ENCODE data around the gene RHOV.

RHOV gene

GRCh38 chr15:40843885-40844695 is 29.9 kb downstream of the RHOV start, which contains the start of gene SPINT1:
SPINT1 (plus strand) TSS chr15:40844048; CDS start chr15:40844555, 507 bp downstream.
- no peak for TF ChIP-seq CTCF (IDR thresholded peaks at IDR 0.05; ENCODE audit: insufficient read depth, low read length, poor library complexity, severe bottlenecking)
- peak within 1 kb of the TSS; percentile 66 for H3K4me3 ChIP-seq (replicated peaks; ENCODE audit: low read depth, low read length)
- H3K36me3 ChIP-seq (ENCODE audit: control insufficient read depth, insufficient read depth, low read length): no peaks in the 10 kb centered on the region
- DNase-seq (ENCODE audit: extremely low read depth, insufficient read length): peak; percentile 68
- H3K27me3 ChIP-seq (replicated peaks; ENCODE audit: control insufficient read depth, insufficient read depth, low read length): no peaks in the 10 kb centered on the region; the same call in 1 of the 2 replicates

GRCh38 chr15:40843261-40843884 is 30.7 kb downstream of the RHOV start:
- H3K4me3 ChIP-seq (replicated peaks; ENCODE audit: low read depth, low read length): peak overlapping the region; percentile 66

GRCh38 chr15:40841741-40842140 is 32.3 kb downstream of the RHOV start:
- no peak overlapping the region for H3K4me3 ChIP-seq (replicated peaks; ENCODE audit: low read depth, low read length)
- no peak for TF ChIP-seq CTCF (IDR thresholded peaks at IDR 0.05; ENCODE audit: insufficient read depth, low read length, poor library complexity, severe bottlenecking)
- H3K27me3 ChIP-seq (replicated peaks; ENCODE audit: control insufficient read depth, insufficient read depth, low read length): no peaks in the 10 kb centered on the region; the same call in 1 of the 2 replicates
- no peak for DNase-seq (ENCODE audit: extremely low read depth, insufficient read length)
- no peaks in the 10 kb centered on the region for H3K36me3 ChIP-seq (ENCODE audit: control insufficient read depth, insufficient read depth, low read length)

More at GRCh38 chr15:40843261-40843884, 30.7 kb downstream of the RHOV start:
- H3K27me3 ChIP-seq (replicated peaks; ENCODE audit: control insufficient read depth, insufficient read depth, low read length): no peaks in the 10 kb centered on the region; the same call in 1 of the 2 replicates
- no peak for TF ChIP-seq CTCF (IDR thresholded peaks at IDR 0.05; ENCODE audit: insufficient read depth, low read length, poor library complexity, severe bottlenecking)
- no peak for DNase-seq (ENCODE audit: extremely low read depth, insufficient read length)
- no peaks in the 10 kb centered on the region for H3K36me3 ChIP-seq (ENCODE audit: control insufficient read depth, insufficient read depth, low read length)

GRCh38 chr15:40838756-40839155 is 35.3 kb downstream of the RHOV start:
- H3K36me3 ChIP-seq (ENCODE audit: control insufficient read depth, insufficient read depth, low read length): no peaks in the 10 kb centered on the region
- H3K4me3 ChIP-seq (replicated peaks; ENCODE audit: low read depth, low read length): no peak overlapping the region
- DNase-seq (ENCODE audit: extremely low read depth, insufficient read length): no peak
- H3K27me3 ChIP-seq (replicated peaks; ENCODE audit: control insufficient read depth, insufficient read depth, low read length): no peaks in the 10 kb centered on the region; the same call in 1 of the 2 replicates
- no peak for TF ChIP-seq CTCF (IDR thresholded peaks at IDR 0.05; ENCODE audit: insufficient read depth, low read length, poor library complexity, severe bottlenecking)

- TF ChIP-seq CTCF (IDR thresholded peaks at IDR 0.05; ENCODE audit: insufficient read depth, low read length, poor library complexity, severe bottlenecking): no peak
- no peaks in the 10 kb centered on the region for H3K36me3 ChIP-seq (ENCODE audit: control insufficient read depth, insufficient read depth, low read length)
- DNase-seq (ENCODE audit: extremely low read depth, insufficient read length): no peak
- no peak overlapping the region for H3K4me3 ChIP-seq (replicated peaks; ENCODE audit: low read depth, low read length)
- H3K27me3 ChIP-seq (replicated peaks; ENCODE audit: control insufficient read depth, insufficient read depth, low read length): no peaks in the 10 kb centered on the region
These were observed 38.0 kb downstream of the RHOV start for GRCh38 chr15:40836020-40836419.

All from GM06990 (cell line).